ENCODE measurements around the gene PLEKHA7.

GRCh38 chr11:16968196-16968595 lies 46.0 kb downstream of the PLEKHA7 start:
- TF ChIP-seq POLR2A (IDR thresholded peaks at IDR 0.05; ENCODE audit: low read length): no peak
- TF ChIP-seq GATA1 (IDR thresholded peaks at IDR 0.05; ENCODE audit: low read depth, low read length): no peak
